Stomach (tissue), 4 donors: ENCODE results near the gene OR51G2.

ENCODE experiments used
- POLR2A ChIP-seq, 4 donors: fragments of 450-650 bp; IDR thresholded peaks; one replicate each; pipeline ENCODE4 v1.6.1; 2016; ENCODE audit warnings: antibody characterized with exemption in 4 of 4, control low read depth in 2 of 4, mild to moderate bottlenecking in 1 of 4, moderate library complexity in 1 of 4
- POLR2AphosphoS5 ChIP-seq, 3 donors: sonication (generic); formaldehyde crosslinking; IDR thresholded peaks; one replicate each; pipeline ENCODE4 v1.6.1; 2016; ENCODE audit warnings: antibody characterized with exemption in 3 of 3
- TF ChIP-seq, protein P1 (sequence below), 7 experiments: fragments of 450-650 bp in 4 of 7; fragments of 200-600 bp in 3 of 7; sonication (generic) in 3 of 7; IDR thresholded peaks; one replicate each; pipeline ENCODE4 v1.5.1; 2016 to 2019; ENCODE audit warnings: antibody characterized with exemption in 7 of 7, control low read depth in 2 of 7, mild to moderate bottlenecking in 1 of 7

DNA sequence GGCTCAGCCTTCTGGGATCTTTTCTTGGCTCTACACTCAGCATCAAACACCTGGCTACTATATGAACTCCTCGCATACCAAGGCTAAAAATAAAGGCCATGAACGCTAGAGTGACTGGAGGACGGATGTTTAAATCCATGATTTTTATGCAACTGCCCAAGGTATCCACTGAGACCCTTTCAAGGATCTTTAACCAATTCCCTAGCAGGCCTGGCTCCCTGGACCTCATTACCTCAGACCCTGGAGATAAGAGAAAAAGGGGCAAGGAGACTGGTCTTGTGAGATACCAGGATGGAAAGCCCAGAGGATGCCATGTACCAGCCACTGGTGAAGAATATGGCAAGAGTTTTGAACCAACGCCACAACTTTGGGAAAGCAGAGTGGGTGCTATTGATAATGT, at the start of gene OR51G2:
- TF ChIP-seq POLR2A (IDR thresholded peaks at IDR 0.05) (no peak), POLR2AphosphoS5 (IDR thresholded peaks at IDR 0.05) (no peak)
- TF ChIP-seq, protein P1, sequence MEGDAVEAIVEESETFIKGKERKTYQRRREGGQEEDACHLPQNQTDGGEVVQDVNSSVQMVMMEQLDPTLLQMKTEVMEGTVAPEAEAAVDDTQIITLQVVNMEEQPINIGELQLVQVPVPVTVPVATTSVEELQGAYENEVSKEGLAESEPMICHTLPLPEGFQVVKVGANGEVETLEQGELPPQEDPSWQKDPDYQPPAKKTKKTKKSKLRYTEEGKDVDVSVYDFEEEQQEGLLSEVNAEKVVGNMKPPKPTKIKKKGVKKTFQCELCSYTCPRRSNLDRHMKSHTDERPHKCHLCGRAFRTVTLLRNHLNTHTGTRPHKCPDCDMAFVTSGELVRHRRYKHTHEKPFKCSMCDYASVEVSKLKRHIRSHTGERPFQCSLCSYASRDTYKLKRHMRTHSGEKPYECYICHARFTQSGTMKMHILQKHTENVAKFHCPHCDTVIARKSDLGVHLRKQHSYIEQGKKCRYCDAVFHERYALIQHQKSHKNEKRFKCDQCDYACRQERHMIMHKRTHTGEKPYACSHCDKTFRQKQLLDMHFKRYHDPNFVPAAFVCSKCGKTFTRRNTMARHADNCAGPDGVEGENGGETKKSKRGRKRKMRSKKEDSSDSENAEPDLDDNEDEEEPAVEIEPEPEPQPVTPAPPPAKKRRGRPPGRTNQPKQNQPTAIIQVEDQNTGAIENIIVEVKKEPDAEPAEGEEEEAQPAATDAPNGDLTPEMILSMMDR (IDR thresholded peaks at IDR 0.05): no peak
